Panc1 (cell line): ENCODE data around the gene ANO2. TPM values are rescaled to one million over a fixed set of nuclear protein-coding genes. Genes with fewer than 3 reads are reported as not detected.

Source experiments
- ATAC-seq: fragments of 200-7000 bp; cut with Tn5 transposase; 2 replicates; pipeline ENCODE4 v1.9.1; 2020; ENCODE audit warnings: mild to moderate bottlenecking, moderate library complexity
- BruUV-seq: library from RNA; stranded (reverse); fragments of 400-500 nt; replicated peaks from 2 replicates; lab custom pipeline; 2021; lab: Mats Ljungman, UMichigan
- CTCF ChIA-PET: fragments of 300-600 bp; sonication (Branson Sonifier 250); formaldehyde crosslinking; loops from one replicate; lab custom pipeline; 2022; ENCODE audit warnings: antibody characterized with exemption; lab: Charles Lee
- POLR2A ChIA-PET: fragments of 300-600 bp; sonication (Branson Sonifier 250); formaldehyde crosslinking; loops from one replicate; lab custom pipeline; 2022; ENCODE audit warnings: antibody characterized with exemption; lab: Charles Lee
- DNase-seq: peaks from one replicate; pipeline ENCODE4 v3.0.0-alpha.2; 2010; ENCODE audit warnings: low read depth, low spot score
- H3K27ac ChIP-seq: 2 replicates; pipeline ENCODE4 v1.5.1; 2011; ENCODE audit warnings: mild to moderate bottlenecking, low read length, inconsistent platforms
- H3K27me3 ChIP-seq: fragments of 200-500 bp; sonication (Bioruptor generic); 2 replicates; pipeline ENCODE4 v1.6.0; 2014; ENCODE audit warnings: low read length, inconsistent platforms; ENCODE audit not compliant: control insufficient read depth, insufficient read depth
- H3K36me3 ChIP-seq: fragments of 200-500 bp; sonication (Bioruptor generic); 2 replicates; pipeline ENCODE4 v1.5.1; 2014; ENCODE audit warnings: inconsistent platforms, mild to moderate bottlenecking, low read length, moderate library complexity; ENCODE audit not compliant: control insufficient read depth, insufficient read depth
- H3K4me1 ChIP-seq: 2 replicates; pipeline ENCODE4 v1.5.1; 2011; ENCODE audit warnings: inconsistent platforms, mild to moderate bottlenecking, low read length, moderate library complexity; ENCODE audit not compliant: control insufficient read depth, insufficient read depth
- H3K4me3 ChIP-seq, 2 experiments: 2 replicates each; pipeline ENCODE4 v1.5.1; 2011 to 2012; ENCODE audit warnings: low read depth in 2 of 2, low read length in 2 of 2, mild to moderate bottlenecking in 2 of 2, inconsistent platforms in 1 of 2, moderate library complexity in 1 of 2
- H3K9me3 ChIP-seq: fragments of 200-500 bp; sonication (Bioruptor generic); 2 replicates; pipeline ENCODE4 v1.5.1; 2014; ENCODE audit warnings: low read depth, mild to moderate bottlenecking, inconsistent platforms, low read length, moderate library complexity; ENCODE audit not compliant: control insufficient read depth, insufficient read depth
- POLR2AphosphoS5 ChIP-seq: IDR thresholded peaks from 2 replicates; pipeline ENCODE4 v1.6.1; 2012; ENCODE audit warnings: mild to moderate bottlenecking, low read depth, low read length, moderate library complexity
- SIN3A ChIP-seq: IDR thresholded peaks from 2 replicates; pipeline ENCODE4 v1.6.1; 2012; ENCODE audit warnings: low read depth, mild to moderate bottlenecking, low read length, moderate library complexity, borderline replicate concordance; ENCODE audit not compliant: insufficient read depth
- TCF7L2 ChIP-seq: IDR thresholded peaks from 2 replicates; pipeline ENCODE4 v1.6.1; 2011; ENCODE audit warnings: mild to moderate bottlenecking, low read depth, low read length, inconsistent platforms
- in situ Hi-C: cut with HindIII; loops from 2 replicates; pipeline ENCODE4 v1.10.0; 2016; ENCODE audit warnings: low sequenced_read_pairs, low pct_unique_long_range_greater_than_20kb
- intact Hi-C: fragments of 100-400 bp; cut with micrococcal nuclease; formaldehyde crosslinking; loops from one replicate; pipeline ENCODE4 v1.10.0; 2022; ENCODE audit not compliant: unreplicated experiment
- total RNA-seq: library from RNA; stranded (reverse); gene quantifications from one replicate; pipeline ENCODE4 v1.2.1, GENCODE V29; 2021; ENCODE audit not compliant: unreplicated experiment
- TF ChIP-seq, protein P1 (sequence below), 2 experiments: IDR thresholded peaks; 2 replicates each; pipeline ENCODE4 v1.6.1; 2011 to 2012; ENCODE audit warnings: low read depth in 2 of 2, control low read depth in 1 of 2, low read length in 1 of 2, mild to moderate bottlenecking in 1 of 2, moderate library complexity in 1 of 2; ENCODE audit not compliant: insufficient read depth in 1 of 2
- TF ChIP-seq, protein P2 (sequence below): fragments of 450-650 bp; IDR thresholded peaks from 2 replicates; pipeline ENCODE4 v1.5.1; 2017; ENCODE audit warnings: mild to moderate bottlenecking

The ANO2 gene
- total RNA-seq, 1 experiment from 2014 or later = not detected

DNA sequence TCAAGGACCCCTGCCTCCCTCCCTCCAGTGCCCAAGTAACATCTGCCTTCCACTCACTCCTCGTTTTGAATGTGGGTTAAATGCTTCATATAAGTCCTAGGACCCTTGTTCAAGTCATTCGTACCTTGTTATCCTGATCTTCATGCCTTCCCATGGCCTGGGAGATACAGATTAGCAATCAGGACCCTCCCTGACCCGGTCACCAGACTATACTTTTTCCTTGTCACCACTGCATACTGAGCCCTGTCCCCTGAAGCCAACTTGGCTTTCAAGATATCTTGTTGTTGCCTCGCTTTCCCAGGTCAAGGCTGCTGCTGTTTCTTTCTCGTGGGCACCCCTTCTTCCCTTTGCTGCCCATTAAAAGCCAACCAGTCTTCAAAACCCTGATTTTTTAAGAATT, 208.5 kb downstream of the ANO2 start:
- Histone ChIP-seq H3K4me3 (no peak overlapping the region), H3K36me3 (no peaks in the 10 kb centered on the region), H3K27ac (no peak overlapping the region), H3K27me3 (no peaks in the 10 kb centered on the region), H3K9me3 (no peaks in the 10 kb centered on the region), H3K4me1 (no peaks in the 10 kb centered on the region)
- ChIA-PET POLR2A (no interaction called here), CTCF (no interaction called here)
- in situ Hi-C loops (no loop called here), intact Hi-C loops (no loop called here)
- BruUV-seq = no TSS peak
- DNase-seq = no peak
- no peak for ATAC-seq
- TF ChIP-seq, protein P1, sequence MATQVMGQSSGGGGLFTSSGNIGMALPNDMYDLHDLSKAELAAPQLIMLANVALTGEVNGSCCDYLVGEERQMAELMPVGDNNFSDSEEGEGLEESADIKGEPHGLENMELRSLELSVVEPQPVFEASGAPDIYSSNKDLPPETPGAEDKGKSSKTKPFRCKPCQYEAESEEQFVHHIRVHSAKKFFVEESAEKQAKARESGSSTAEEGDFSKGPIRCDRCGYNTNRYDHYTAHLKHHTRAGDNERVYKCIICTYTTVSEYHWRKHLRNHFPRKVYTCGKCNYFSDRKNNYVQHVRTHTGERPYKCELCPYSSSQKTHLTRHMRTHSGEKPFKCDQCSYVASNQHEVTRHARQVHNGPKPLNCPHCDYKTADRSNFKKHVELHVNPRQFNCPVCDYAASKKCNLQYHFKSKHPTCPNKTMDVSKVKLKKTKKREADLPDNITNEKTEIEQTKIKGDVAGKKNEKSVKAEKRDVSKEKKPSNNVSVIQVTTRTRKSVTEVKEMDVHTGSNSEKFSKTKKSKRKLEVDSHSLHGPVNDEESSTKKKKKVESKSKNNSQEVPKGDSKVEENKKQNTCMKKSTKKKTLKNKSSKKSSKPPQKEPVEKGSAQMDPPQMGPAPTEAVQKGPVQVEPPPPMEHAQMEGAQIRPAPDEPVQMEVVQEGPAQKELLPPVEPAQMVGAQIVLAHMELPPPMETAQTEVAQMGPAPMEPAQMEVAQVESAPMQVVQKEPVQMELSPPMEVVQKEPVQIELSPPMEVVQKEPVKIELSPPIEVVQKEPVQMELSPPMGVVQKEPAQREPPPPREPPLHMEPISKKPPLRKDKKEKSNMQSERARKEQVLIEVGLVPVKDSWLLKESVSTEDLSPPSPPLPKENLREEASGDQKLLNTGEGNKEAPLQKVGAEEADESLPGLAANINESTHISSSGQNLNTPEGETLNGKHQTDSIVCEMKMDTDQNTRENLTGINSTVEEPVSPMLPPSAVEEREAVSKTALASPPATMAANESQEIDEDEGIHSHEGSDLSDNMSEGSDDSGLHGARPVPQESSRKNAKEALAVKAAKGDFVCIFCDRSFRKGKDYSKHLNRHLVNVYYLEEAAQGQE (IDR thresholded peaks at IDR 0.05; ENCODE audit: insufficient read depth in 1 of 2, low read depth in 2 of 2, low read length in 1 of 2) = no peak
- TF ChIP-seq POLR2AphosphoS5 = no peak
- TF ChIP-seq, protein P2, sequence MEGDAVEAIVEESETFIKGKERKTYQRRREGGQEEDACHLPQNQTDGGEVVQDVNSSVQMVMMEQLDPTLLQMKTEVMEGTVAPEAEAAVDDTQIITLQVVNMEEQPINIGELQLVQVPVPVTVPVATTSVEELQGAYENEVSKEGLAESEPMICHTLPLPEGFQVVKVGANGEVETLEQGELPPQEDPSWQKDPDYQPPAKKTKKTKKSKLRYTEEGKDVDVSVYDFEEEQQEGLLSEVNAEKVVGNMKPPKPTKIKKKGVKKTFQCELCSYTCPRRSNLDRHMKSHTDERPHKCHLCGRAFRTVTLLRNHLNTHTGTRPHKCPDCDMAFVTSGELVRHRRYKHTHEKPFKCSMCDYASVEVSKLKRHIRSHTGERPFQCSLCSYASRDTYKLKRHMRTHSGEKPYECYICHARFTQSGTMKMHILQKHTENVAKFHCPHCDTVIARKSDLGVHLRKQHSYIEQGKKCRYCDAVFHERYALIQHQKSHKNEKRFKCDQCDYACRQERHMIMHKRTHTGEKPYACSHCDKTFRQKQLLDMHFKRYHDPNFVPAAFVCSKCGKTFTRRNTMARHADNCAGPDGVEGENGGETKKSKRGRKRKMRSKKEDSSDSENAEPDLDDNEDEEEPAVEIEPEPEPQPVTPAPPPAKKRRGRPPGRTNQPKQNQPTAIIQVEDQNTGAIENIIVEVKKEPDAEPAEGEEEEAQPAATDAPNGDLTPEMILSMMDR = no peak
- no peak for TF ChIP-seq TCF7L2
- TF ChIP-seq SIN3A = no peak

DNA sequence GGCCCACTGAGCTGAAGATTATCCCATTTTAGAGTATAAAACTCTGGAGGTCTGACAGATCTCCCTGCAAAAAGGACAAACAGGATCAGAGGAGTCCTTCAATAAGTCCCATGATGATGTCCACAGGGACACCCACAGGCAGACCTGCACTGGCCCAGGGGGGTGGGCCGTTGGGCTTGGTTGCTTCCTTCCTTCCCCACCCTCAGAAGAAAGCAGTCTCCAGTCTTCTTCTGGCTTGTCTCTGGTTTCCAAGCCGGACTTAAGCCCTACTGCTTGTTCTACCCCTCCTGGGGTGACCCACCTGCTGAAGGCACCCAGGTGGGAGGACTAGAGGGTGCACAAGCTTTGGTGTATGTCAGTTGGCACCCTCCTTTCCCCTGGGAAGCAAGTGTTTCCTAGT, 209.0 kb downstream of the ANO2 start:
- Histone ChIP-seq H3K27me3 (no peaks in the 10 kb centered on the region), H3K36me3 (no peaks in the 10 kb centered on the region), H3K9me3 (no peaks in the 10 kb centered on the region), H3K4me3 (no peak overlapping the region), H3K4me1 (no peaks in the 10 kb centered on the region), H3K27ac (no peak overlapping the region)
- CTCF ChIA-PET = no interaction called here
- intact Hi-C loops (no loop called here), in situ Hi-C loops (no loop called here)
- ATAC-seq (no peak), DNase-seq (no peak)
- no TSS peak for BruUV-seq
- POLR2A ChIA-PET = no interaction called here
- TF ChIP-seq SIN3A (no peak), POLR2AphosphoS5 (no peak), TCF7L2 (no peak)
- TF ChIP-seq, protein P1 (IDR thresholded peaks at IDR 0.05; ENCODE audit: insufficient read depth in 1 of 2, low read depth in 2 of 2, low read length in 1 of 2) = no peak
- TF ChIP-seq, protein P2 = no peak
